Activated B cell treated with CpG ODN at 0.5 μM for 24 hours (primary cell): ENCODE results near the gene RHOBTB3. TPM values are rescaled to one million over a fixed set of nuclear protein-coding genes. Genes with fewer than 3 reads are reported as not detected.
A peak's percentile ranks its signal among the peaks of the same experiment; 100 is the strongest.

Source experiments
- ATAC-seq: fragments of 200-7000 bp; cut with Tn5 transposase; one replicate; pipeline ENCODE4 v1.10.0; 2021; ENCODE audit warnings: low read depth, mild to moderate bottlenecking, moderate library complexity
- CTCF ChIA-PET: fragments of 350-600 bp; sonication (Branson Sonifier 250); formaldehyde crosslinking; loops from one replicate; lab custom pipeline; 2021; ENCODE audit warnings: antibody characterized with exemption; lab: Charles Lee
- POLR2A ChIA-PET: fragments of 350-600 bp; sonication (Branson Sonifier 250); formaldehyde crosslinking; loops from one replicate; lab custom pipeline; 2021; ENCODE audit warnings: antibody characterized with exemption; lab: Charles Lee
- DNase-seq: peaks from one replicate; pipeline ENCODE4 v3.0.0; 2022
- H3K27ac Mint-ChIP-seq: one replicate; pipeline ENCODE4 v1.8.0; 2020; ENCODE audit warnings: mixed read lengths
- H3K27me3 Mint-ChIP-seq: one replicate; pipeline ENCODE4 v1.8.0; 2021; ENCODE audit warnings: mixed read lengths
- H3K36me3 Mint-ChIP-seq: one replicate; pipeline ENCODE4 v1.8.0; 2021; ENCODE audit warnings: low read depth, mixed read lengths
- H3K4me1 Mint-ChIP-seq: one replicate; pipeline ENCODE4 v1.8.0; 2021; ENCODE audit warnings: mixed read lengths
- H3K4me3 Mint-ChIP-seq: one replicate; pipeline ENCODE4 v1.8.0; 2020; ENCODE audit warnings: mild to moderate bottlenecking, mixed read lengths
- H3K9me3 Mint-ChIP-seq: one replicate; pipeline ENCODE4 v1.8.0; 2020; ENCODE audit warnings: mixed read lengths
- CTCF ChIP-seq: fragments of 200-600 bp; IDR thresholded peaks from one replicate; pipeline ENCODE4 v1.8.0; 2022; ENCODE audit warnings: antibody characterized with exemption, mild to moderate bottlenecking
- intact Hi-C: fragments of 100-400 bp; cut with micrococcal nuclease; formaldehyde crosslinking; loops from one replicate; pipeline ENCODE4 v1.15.1; 2024
- total RNA-seq: library from RNA; stranded (reverse); gene quantifications from 2 replicates; pipeline ENCODE4 v1.2.3, GENCODE V29; 2022

Gene RHOBTB3
- total RNA-seq, 1 donor from 2014 or later, result 3.3 TPM

- ATAC-seq (no peak), DNase-seq (no peak)
- CTCF ChIA-PET, result no interaction called here
- Mint-ChIP-seq H3K4me3 (no peak overlapping the region), H3K9me3 (peaks cover 3% of the 10 kb centered on the region), H3K36me3 (no peaks in the 10 kb centered on the region), H3K27me3 (peaks cover 16% of the 10 kb centered on the region), H3K4me1 (peaks cover 35% of the 10 kb centered on the region), H3K27ac (no peak overlapping the region)
- TF ChIP-seq CTCF, result no peak
- POLR2A ChIA-PET, result interaction anchor here (0.7 kb wide), 1 partner anchor 101 kb away, joined by 15 read pairs; no protein-coding TSS in a partner anchor
- intact Hi-C loops, result loop anchor here (5.0 kb wide), 1 partner anchor 73 kb away; no protein-coding TSS in a partner anchor
These were observed 3.8 kb downstream of the RHOBTB3 start for GRCh38 chr5:95734906-95735305.

GRCh38 chr5:95735406-95735805 lies 4.3 kb downstream of the RHOBTB3 start:
- ChIA-PET CTCF (no interaction called here), POLR2A (interaction anchor here (0.7 kb wide), 1 partner anchor 100 kb away, joined by 15 read pairs; no protein-coding TSS in a partner anchor)
- ATAC-seq, result no peak
- Mint-ChIP-seq H3K4me1 (peaks cover 36% of the 10 kb centered on the region), H3K27me3 (peaks cover 12% of the 10 kb centered on the region), H3K4me3 (no peak overlapping the region), H3K36me3 (no peaks in the 10 kb centered on the region), H3K27ac (no peak overlapping the region), H3K9me3 (peaks cover 6% of the 10 kb centered on the region)
- intact Hi-C loops, result loop anchor here (5.0 kb wide), 1 partner anchor 73 kb away; no protein-coding TSS in a partner anchor
- no peak for TF ChIP-seq CTCF
- DNase-seq, result no peak

- H3K9me3 Mint-ChIP-seq, result peaks cover 6% of the 10 kb centered on the region
- peak; percentile 50 for ATAC-seq
- intact Hi-C loops, result loop anchor here (5.0 kb wide), 1 partner anchor 76 kb away; no protein-coding TSS in a partner anchor
- no peak for TF ChIP-seq CTCF
- H3K4me1 Mint-ChIP-seq, result peaks cover 23% of the 10 kb centered on the region
- no peak overlapping the region for H3K4me3 Mint-ChIP-seq
- no peak for DNase-seq
- CTCF ChIA-PET, result no interaction called here
- POLR2A ChIA-PET, result no interaction called here
- no peaks in the 10 kb centered on the region for H3K36me3 Mint-ChIP-seq
- no peak overlapping the region for H3K27ac Mint-ChIP-seq
- H3K27me3 Mint-ChIP-seq, result no peaks in the 10 kb centered on the region
These were observed 6.9 kb downstream of the RHOBTB3 start for GRCh38 chr5:95738072-95738471.

- intact Hi-C loops, result loop anchor here (1.0 to 5.0 kb wide), 2 partner anchors 8 to 77 kb away; partner anchors contain the start of gene RHOBTB3
- DNase-seq (no peak), ATAC-seq (no peak)
- H3K36me3 Mint-ChIP-seq, result no peaks in the 10 kb centered on the region
- H3K4me1 Mint-ChIP-seq, result peaks cover 23% of the 10 kb centered on the region
- H3K4me3 Mint-ChIP-seq, result no peak overlapping the region
- no peak overlapping the region for H3K27ac Mint-ChIP-seq
- POLR2A ChIA-PET, result no interaction called here
- H3K27me3 Mint-ChIP-seq, result no peaks in the 10 kb centered on the region
- H3K9me3 Mint-ChIP-seq, result peaks cover 6% of the 10 kb centered on the region
- CTCF ChIA-PET, result no interaction called here
- TF ChIP-seq CTCF, result no peak
These were observed 7.7 kb downstream of the RHOBTB3 start for GRCh38 chr5:95738834-95739233.

- POLR2A ChIA-PET, result no interaction called here
- no peak for TF ChIP-seq CTCF
- ATAC-seq (peak; percentile 65), DNase-seq (no peak)
- Mint-ChIP-seq H3K36me3 (no peaks in the 10 kb centered on the region), H3K27ac (peak overlapping the region; percentile 50), H3K4me1 (peaks cover 23% of the 10 kb centered on the region), H3K27me3 (no peaks in the 10 kb centered on the region), H3K9me3 (peaks cover 6% of the 10 kb centered on the region), H3K4me3 (no peak overlapping the region)
- intact Hi-C loops, result loop anchor here (1.0 to 5.0 kb wide), 3 partner anchors 9 to 78 kb away; partner anchors contain the start of gene RHOBTB3
- CTCF ChIA-PET, result no interaction called here
These were observed 8.7 kb downstream of the RHOBTB3 start for GRCh38 chr5:95739857-95740256.
